Breast epithelium (tissue), 3 donors: ENCODE results near the gene IRGQ.

Experiments used
- POLR2A ChIP-seq: fragments of 450-650 bp; IDR thresholded peaks from one replicate; pipeline ENCODE4 v1.6.1; 2016; ENCODE audit warnings: antibody characterized with exemption, mild to moderate bottlenecking, moderate library complexity
- TF ChIP-seq, protein P1 (sequence below), 3 donors: fragments of 450-650 bp; IDR thresholded peaks; one replicate each; pipeline ENCODE4 v1.5.1; 2016 to 2017; ENCODE audit warnings: antibody characterized with exemption in 3 of 3, mild to moderate bottlenecking in 3 of 3, moderate library complexity in 3 of 3

DNA sequence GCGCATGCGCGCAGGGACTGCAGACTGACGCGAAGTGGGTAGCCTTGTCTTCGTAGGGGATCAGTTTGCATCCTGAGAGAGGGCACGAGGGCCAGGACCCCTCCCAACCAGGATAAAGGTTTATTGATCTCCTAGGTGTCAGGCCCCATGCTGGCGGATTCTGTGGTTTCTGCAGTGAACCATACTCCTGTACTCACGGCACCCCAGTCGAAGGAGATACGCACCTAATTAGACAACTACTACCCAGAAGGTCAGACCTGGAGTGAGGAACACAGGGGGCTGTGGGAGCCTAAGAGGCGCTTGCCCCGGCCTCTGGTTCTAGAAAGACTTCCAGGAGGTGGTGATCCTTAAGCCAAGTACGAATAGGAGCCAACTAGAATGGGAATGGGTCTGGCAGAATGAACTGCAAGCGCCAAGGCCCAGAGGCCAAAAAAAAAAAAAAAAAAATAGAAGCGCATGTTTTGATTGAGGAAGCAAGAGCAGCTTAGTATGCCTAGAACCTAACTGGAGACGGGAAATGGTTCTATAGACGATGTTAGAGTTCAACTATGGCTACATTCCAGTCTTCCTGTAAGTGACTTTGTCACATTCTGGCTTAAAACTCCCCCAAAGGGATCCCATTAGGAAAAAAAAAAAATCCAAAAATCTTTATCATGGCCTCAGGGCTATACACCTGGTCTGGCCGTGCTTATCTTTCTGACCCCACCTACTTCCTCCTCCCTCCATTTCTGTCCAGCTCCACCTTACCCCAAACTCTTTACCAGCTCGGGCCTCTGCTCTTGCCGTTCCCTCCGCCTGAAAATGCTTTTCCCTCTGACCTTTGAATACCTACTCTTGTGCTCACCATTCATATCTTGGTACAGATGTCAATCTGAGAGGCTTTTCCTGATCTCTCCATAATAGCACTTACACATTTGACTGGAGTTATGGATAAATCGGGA lies 24.4 kb upstream of the IRGQ start:
- no peak for TF ChIP-seq POLR2A
- TF ChIP-seq, protein P1, sequence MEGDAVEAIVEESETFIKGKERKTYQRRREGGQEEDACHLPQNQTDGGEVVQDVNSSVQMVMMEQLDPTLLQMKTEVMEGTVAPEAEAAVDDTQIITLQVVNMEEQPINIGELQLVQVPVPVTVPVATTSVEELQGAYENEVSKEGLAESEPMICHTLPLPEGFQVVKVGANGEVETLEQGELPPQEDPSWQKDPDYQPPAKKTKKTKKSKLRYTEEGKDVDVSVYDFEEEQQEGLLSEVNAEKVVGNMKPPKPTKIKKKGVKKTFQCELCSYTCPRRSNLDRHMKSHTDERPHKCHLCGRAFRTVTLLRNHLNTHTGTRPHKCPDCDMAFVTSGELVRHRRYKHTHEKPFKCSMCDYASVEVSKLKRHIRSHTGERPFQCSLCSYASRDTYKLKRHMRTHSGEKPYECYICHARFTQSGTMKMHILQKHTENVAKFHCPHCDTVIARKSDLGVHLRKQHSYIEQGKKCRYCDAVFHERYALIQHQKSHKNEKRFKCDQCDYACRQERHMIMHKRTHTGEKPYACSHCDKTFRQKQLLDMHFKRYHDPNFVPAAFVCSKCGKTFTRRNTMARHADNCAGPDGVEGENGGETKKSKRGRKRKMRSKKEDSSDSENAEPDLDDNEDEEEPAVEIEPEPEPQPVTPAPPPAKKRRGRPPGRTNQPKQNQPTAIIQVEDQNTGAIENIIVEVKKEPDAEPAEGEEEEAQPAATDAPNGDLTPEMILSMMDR (IDR thresholded peaks at IDR 0.05): no peak
